Measurements from ENCODE around the gene TMEM273.

The TMEM273 gene

DNA sequence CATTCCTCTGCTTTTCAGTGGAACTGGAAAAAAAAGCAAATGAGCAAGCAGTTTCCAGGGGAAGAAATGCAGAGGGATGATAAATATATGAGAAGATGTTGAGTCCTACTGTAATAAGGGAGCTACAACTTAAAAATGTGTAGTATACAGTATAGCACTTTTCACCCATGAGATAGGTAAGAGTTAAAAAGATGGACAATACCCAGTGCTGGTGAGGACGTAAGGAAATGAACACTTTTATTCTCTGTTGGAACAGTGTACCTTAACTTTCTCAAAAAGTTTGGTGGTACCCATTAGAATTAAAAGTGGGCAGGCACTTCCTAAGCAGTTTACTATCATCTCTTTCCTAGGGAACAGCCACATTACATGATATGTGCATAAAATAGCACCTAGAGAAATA lies 51.7 kb downstream of the TMEM273 start:
- no peak for DNase-seq

DNA sequence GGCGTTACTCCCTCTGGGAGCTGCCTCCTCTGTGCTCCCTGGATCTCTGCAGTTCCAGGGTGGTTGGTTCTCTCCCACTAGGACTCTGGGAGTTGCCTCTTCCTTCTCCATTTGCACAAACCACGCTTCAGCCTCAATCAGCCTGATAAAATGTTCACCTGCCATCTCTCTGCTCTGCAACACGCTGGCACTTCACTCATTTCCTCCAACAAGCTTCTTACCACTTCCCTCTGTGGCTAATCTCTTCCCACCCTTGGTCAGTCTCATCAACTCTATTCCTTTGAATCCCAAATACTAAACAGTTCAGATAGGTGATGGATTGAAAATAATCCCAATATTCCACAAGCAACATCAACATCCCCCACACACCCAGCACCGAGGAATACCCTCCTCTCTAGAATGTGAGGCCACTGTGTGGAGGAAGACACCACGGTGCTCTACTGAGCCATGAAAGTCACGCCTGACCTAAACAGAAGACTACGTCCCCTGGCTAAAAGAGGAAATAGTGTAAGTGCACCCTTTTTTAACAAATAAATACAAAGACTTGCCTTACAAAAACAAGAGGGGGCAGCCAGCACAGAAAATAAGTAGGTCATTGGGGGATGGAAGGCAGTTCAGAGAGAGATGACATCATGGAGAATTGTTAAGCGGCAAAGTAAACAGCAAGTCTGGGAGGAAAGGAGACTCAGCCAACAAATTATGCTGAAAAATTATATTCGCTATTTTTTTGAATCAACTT lies 52.4 kb downstream of the TMEM273 start:
- DNase-seq, result no peak

- DNase-seq, result no peak
These were observed 53.9 kb downstream of the TMEM273 start for GRCh38 chr10:49134327-49134726.

GRCh38 chr10:49133706-49134248 lies 54.4 kb downstream of the TMEM273 start, which contains the start of gene FAM170B:
FAM170B (minus strand) TSS chr10:49134021; CDS start chr10:49133918, 103 bp downstream.
- no peak for DNase-seq

DNA sequence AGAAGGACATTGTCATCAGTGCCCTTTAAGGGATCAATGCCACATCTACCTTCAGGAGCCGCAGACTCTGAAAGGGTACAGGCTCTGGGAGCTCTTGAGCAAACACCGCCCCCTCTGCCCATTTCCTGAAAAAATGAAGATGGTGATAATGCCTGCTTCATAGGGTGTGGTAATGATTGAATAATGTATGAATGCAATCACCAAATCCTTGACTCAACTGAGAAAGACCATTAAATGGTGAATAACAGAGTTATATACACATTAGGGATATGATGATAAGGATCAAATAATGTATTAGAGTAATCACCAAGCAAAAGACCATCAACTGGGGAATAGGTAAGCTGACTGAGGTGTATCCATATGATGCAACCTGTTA lies 55.8 kb downstream of the TMEM273 start:
- no peak for DNase-seq

GRCh38 chr10:49131507-49132361 lies 56.5 kb downstream of the TMEM273 start:
- DNase-seq, result peak; percentile 70

DNA sequence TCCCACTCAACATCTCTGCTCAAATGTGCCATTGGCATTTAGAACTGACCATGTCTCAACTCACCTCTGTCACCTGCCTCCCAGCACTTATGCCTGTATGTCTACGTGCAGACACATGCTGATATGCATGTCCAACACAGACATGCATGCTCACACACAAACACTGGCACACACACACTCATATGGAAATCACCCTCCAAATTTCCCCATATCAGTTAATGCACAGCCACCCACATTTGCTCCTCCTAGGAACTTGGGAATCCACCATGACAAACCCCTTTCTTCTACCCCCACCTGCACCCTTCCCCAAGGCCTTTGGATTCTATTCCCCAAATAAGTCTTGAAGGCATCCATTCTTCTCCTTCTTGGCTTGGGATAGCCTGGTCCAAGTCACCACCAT lies 58.8 kb downstream of the TMEM273 start:
- no peak for DNase-seq

GRCh38 chr10:49128854-49129253 lies 59.3 kb downstream of the TMEM273 start:
- DNase-seq, result no peak

GRCh38 chr10:49123981-49124950 lies 63.9 kb downstream of the TMEM273 start:
- no peak for DNase-seq

- DNase-seq, result no peak
These were observed 67.3 kb downstream of the TMEM273 start for GRCh38 chr10:49120911-49121310.

DNA sequence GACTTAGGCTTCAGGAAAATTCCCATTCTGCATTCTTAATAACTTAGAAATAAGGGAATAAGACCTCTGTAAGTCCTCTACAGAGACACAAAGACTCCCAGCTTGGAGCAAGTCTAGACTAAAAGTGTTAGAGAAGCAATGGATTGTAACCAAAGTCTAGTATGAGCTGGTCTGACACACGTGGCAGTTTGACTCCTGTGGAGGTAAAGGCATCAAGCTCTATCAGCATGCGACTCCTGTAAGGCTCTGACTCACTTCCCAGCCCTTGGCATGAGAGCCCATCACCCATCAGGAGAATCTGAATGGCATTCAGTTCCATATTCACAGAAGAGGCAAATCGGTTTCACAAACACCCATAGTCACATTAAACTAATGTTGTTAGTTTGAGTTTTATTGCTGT lies 68.4 kb downstream of the TMEM273 start:
- DNase-seq, result no peak

DNA sequence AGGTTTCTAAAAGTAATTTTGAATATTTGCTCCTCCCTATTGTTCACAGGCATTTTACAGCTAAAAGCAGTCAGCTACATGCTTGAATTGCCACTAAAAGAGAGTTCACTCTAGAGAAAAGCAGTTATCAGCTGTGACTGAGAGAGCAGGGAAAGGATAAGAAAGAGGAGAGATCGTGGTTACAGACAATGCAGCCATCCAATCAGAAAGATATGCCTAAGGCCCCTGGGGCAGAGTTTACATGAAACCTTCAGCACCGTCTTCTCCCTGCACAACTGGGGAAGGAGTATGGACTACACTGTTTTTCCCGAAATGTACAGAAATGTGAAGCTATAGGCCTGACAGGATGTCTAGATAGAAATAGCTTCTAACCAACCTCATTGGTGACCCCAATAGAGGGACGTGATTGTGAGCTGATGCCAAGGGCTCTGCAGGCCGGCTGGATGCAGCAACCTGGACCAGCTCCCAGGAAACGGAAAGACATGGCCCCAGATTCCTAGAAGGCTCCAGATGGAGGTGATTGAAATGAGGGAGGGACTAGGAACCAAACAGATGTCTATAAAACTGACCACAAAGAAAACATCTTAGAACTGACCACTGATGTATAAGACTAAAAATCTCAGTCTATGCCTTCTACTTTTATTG lies 69.6 kb downstream of the TMEM273 start:
- DNase-seq, result no peak

- DNase-seq, result no peak
These were observed 70.7 kb downstream of the TMEM273 start for GRCh38 chr10:49117376-49118070.

GRCh38 chr10:49116509-49117375 lies 71.4 kb downstream of the TMEM273 start:
- no peak for DNase-seq

- no peak for DNase-seq
These were observed 72.2 kb downstream of the TMEM273 start for GRCh38 chr10:49115796-49116508.

DNA sequence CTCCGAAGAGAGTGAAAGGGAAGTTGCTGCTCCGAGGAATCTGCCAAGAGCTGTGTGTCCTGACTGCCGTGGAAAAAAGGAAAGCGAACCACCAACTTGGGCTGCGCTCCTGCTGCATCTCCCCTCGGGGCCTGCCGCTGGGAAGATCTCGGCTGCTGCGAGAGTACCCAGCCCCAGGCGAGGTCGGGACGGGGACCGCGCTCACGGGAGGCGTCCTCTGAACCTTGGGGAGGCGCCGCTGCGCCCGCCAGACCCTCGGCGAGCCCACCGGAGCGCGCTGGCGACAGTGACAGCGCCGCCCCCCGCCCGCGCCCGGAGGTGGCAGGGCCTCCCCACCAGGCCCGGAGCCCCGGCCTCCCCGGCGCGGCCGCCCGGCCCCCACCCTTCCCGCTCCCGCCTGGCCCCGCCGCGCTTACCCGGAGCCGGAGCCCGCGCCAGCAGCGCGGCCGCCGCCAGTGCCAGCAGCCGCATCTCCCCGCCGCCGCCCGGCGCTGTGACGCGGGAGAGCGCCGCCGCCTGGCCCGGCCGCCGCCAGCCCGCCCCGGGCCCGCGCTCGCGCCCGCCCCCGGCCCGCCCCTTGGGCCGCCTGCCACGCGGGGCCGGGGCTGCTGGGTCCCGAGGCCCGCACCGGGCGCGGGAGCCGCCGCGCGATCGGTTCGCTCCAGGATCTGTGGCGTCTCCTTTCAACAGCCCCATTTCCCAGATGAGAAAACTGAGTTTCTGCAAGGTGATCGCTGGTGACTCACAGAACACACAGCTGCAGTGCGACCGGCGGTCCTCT lies 73.0 kb downstream of the TMEM273 start, which contains the start of gene VSTM4:
Gene VSTM4 (minus strand): TSS at position 508 of the 781 bp plus-strand sequence. CDS start 37 bp downstream, at position 471.
- DNase-seq, result peak; percentile 73

DNA sequence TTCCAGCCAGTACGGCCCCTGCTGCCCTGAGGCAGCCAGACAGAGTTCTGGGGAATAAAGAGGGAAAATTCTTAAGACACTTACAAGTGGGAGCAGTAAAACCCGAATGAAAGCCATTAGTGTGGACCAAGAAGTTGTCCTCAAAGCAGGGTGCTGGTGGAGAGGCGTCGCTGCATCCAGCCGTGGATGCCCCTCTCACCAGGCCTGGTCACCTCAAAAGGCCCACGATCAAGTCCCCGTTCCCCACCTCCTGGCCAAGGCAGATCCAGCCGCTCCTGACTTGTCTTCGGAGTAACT lies 73.5 kb downstream of the TMEM273 start:
- DNase-seq, result no peak

- DNase-seq, result no peak
These were observed 74.5 kb downstream of the TMEM273 start for GRCh38 chr10:49113741-49114141.

DNA sequence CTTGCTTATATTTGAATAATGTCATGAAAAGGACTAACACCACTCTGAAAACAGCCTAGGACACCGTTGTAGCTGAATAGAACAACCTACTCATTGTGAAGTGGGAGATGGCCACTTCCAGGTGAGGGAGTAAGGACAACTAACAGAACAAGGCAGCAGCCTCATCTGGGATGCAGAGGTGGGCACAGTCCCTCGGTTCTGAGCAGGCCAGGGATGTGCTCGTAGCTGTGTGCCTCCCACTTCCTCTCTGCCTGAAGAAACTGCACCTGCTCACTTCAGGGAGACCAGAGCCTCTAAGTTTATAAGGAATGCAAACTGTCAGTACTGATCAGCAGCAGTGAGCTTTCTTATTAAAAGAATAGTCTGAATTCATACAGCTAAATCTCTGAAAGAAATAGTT lies 75.3 kb downstream of the TMEM273 start:
- no peak for DNase-seq
